H1 (cell line): ENCODE results near the gene ECI1. TPM values are rescaled to one million over a fixed set of nuclear protein-coding genes. Genes with fewer than 3 reads are reported as not detected.

Experiments used
- CTCF ChIA-PET: fragments of 300-600 bp; sonication (Branson Sonifier 250); formaldehyde crosslinking; loops from one replicate; lab custom pipeline; 2021; ENCODE audit not compliant: partially characterized antibody; lab: Charles Lee
- POLR2A ChIA-PET: fragments of 300-600 bp; sonication (Branson Sonifier 250); formaldehyde crosslinking; loops from one replicate; lab custom pipeline; 2021; ENCODE audit warnings: inconsistent platforms; ENCODE audit not compliant: partially characterized antibody; lab: Charles Lee
- DNase-seq, 2 experiments: peaks; one replicate each; pipeline versions ENCODE4 v3.0.0 to v3.0.0-alpha.2; 2010 to 2022; ENCODE audit warnings: low spot score in 2 of 2, low read depth in 1 of 2, mixed read lengths in 1 of 2
- FAIRE-seq: peaks from 2 replicates; lab custom pipeline; 2011; peaks lifted over from hg19 to GRCh38; lab: Jason Lieb, UNC
- H2AFZ ChIP-seq: 2 replicates; pipeline ENCODE4 v1.8.1; 2012; ENCODE audit warnings: low read length, inconsistent platforms
- H2AK5ac ChIP-seq: 2 replicates; pipeline ENCODE4 v1.6.1; 2013; ENCODE audit warnings: low read depth, low read length
- H2BK120ac ChIP-seq: replicated peaks from 2 replicates; pipeline ENCODE3; 2013; ENCODE audit warnings: low read depth, low read length, inconsistent platforms
- H2BK12ac ChIP-seq: 2 replicates; pipeline ENCODE4 v1.6.1; 2013; ENCODE audit warnings: low read depth, low read length
- H2BK15ac ChIP-seq: 2 replicates; pipeline ENCODE4 v1.6.1; 2013; ENCODE audit warnings: low read length
- H2BK20ac ChIP-seq: 2 replicates; pipeline ENCODE4 v1.6.1; 2013; ENCODE audit warnings: low read length
- H2BK5ac ChIP-seq: 2 replicates; pipeline ENCODE4 v1.6.1; 2013; ENCODE audit warnings: low read depth, low read length
- H3K14ac ChIP-seq: 2 replicates; pipeline ENCODE4 v1.6.1; 2013; ENCODE audit warnings: inconsistent platforms; ENCODE audit not compliant: insufficient read length
- H3K18ac ChIP-seq: 2 replicates; pipeline ENCODE4 v1.6.1; 2013; ENCODE audit warnings: low read length; ENCODE audit errors: extremely low read depth
- H3K23ac ChIP-seq: 2 replicates; pipeline ENCODE4 v1.6.1; 2013; ENCODE audit warnings: inconsistent platforms; ENCODE audit not compliant: insufficient read length
- H3K23me2 ChIP-seq: 2 replicates; pipeline ENCODE4 v1.6.1; 2013; ENCODE audit warnings: low read depth, low read length
- H3K27ac ChIP-seq: 2 replicates; pipeline ENCODE4 v1.6.1; 2011; ENCODE audit warnings: low read depth, low read length, inconsistent platforms
- H3K27me3 ChIP-seq, 4 experiments: replicated peaks in 1 of 4; 1 replicate in 1 of 4; 2 replicates in 3 of 4; pipeline versions ENCODE4 v1.6.1 to v1.8.1; 2011 to 2013; ENCODE audit warnings: low read length in 3 of 4, mild to moderate bottlenecking in 3 of 4, inconsistent platforms in 2 of 4, mixed read lengths in 2 of 4, moderate library complexity in 1 of 4; ENCODE audit not compliant: control insufficient read depth in 3 of 4, insufficient read depth in 3 of 4; ENCODE audit errors: extremely low read depth in 1 of 4
- H3K36me3 ChIP-seq, 4 experiments: 2 replicates each; pipeline versions ENCODE4 v1.6.1 to v1.8.1; 2011 to 2013; ENCODE audit warnings: mild to moderate bottlenecking in 4 of 4, low read length in 3 of 4, moderate library complexity in 2 of 4, control low read depth in 1 of 4, inconsistent platforms in 1 of 4; ENCODE audit not compliant: insufficient read depth in 4 of 4, control insufficient read depth in 2 of 4
- H3K4ac ChIP-seq: replicated peaks from 2 replicates; pipeline ENCODE3; 2013; ENCODE audit warnings: low read length, low read depth, mixed read lengths, inconsistent platforms; ENCODE audit not compliant: insufficient read length
- H3K4me1 ChIP-seq, 4 experiments: replicated peaks in 1 of 4; 1 replicate in 1 of 4; 2 replicates in 3 of 4; pipeline versions ENCODE4 v1.6.1 to v1.8.1; 2011 to 2013; ENCODE audit warnings: low read length in 3 of 4, inconsistent platforms in 2 of 4, mixed read lengths in 1 of 4; ENCODE audit not compliant: insufficient read depth in 4 of 4, control insufficient read depth in 3 of 4
- H3K4me2 ChIP-seq, 2 experiments: 2 replicates each; pipeline versions ENCODE4 v1.6.1 to v1.8.1; 2011 to 2013; ENCODE audit warnings: low read depth in 2 of 2, low read length in 2 of 2, control low read depth in 1 of 2, inconsistent platforms in 1 of 2, mild to moderate bottlenecking in 1 of 2; ENCODE audit not compliant: insufficient read depth in 1 of 2
- H3K4me3 ChIP-seq, 4 experiments: fragments of 200-600, 300-600 bp in 1 of 4; sonication (generic), shearing (Covaris generic), sonication (Bioruptor Twin) in 1 of 4; 2 replicates each; pipeline versions ENCODE4 v1.5.1 to v1.8.1; 2011 to 2016; ENCODE audit warnings: low read length in 4 of 4, low read depth in 3 of 4, control low read depth in 2 of 4, inconsistent platforms in 2 of 4, mild to moderate bottlenecking in 2 of 4, mixed read lengths in 1 of 4, moderate library complexity in 1 of 4; ENCODE audit not compliant: insufficient read depth in 2 of 4; ENCODE audit errors: extremely low read depth in 1 of 4
- H3K56ac ChIP-seq: replicated peaks from 2 replicates; pipeline ENCODE3; 2013; ENCODE audit warnings: low read depth, mild to moderate bottlenecking, mixed read lengths, low read length, inconsistent platforms; ENCODE audit not compliant: insufficient read length
- H3K79me1 ChIP-seq: 2 replicates; pipeline ENCODE4 v1.6.1; 2013; ENCODE audit warnings: low read depth, low read length, control low read depth
- H3K79me2 ChIP-seq, 2 experiments: 2 replicates each; pipeline versions ENCODE4 v1.6.1 to v1.8.1; 2012 to 2013; ENCODE audit warnings: low read length in 2 of 2, mild to moderate bottlenecking in 2 of 2, inconsistent platforms in 1 of 2; ENCODE audit not compliant: insufficient read depth in 2 of 2, control insufficient read depth in 1 of 2
- H3K9ac ChIP-seq, 4 experiments: replicated peaks in 1 of 4; 1 replicate in 1 of 4; 2 replicates in 3 of 4; pipeline versions ENCODE4 v1.6.1 to v1.8.1; 2011 to 2013; ENCODE audit warnings: low read depth in 3 of 4, low read length in 3 of 4, control low read depth in 2 of 4, mild to moderate bottlenecking in 2 of 4, moderate library complexity in 2 of 4, inconsistent platforms in 1 of 4; ENCODE audit errors: extremely low read depth in 1 of 4
- H3K9me3 ChIP-seq, 2 experiments: 2 replicates each; pipeline versions ENCODE4 v1.6.1 to v1.8.1; 2012 to 2013; ENCODE audit warnings: mild to moderate bottlenecking in 2 of 2, moderate library complexity in 2 of 2, control low read depth in 1 of 2, inconsistent platforms in 1 of 2, low read depth in 1 of 2, low read length in 1 of 2, mixed read lengths in 1 of 2; ENCODE audit not compliant: insufficient read depth in 2 of 2
- H4K20me1 ChIP-seq, 2 experiments: replicated peaks in 1 of 2; 2 replicates each; pipeline versions ENCODE3 to v1.8.1; 2011 to 2013; ENCODE audit warnings: inconsistent platforms in 2 of 2, low read length in 2 of 2, mild to moderate bottlenecking in 1 of 2; ENCODE audit not compliant: insufficient read depth in 2 of 2, control insufficient read depth in 1 of 2
- H4K5ac ChIP-seq: 2 replicates; pipeline ENCODE4 v1.6.1; 2013; ENCODE audit warnings: low read length, low read depth, mixed read lengths, inconsistent platforms; ENCODE audit not compliant: insufficient read length
- H4K8ac ChIP-seq: 2 replicates; pipeline ENCODE4 v1.8.0; 2013; ENCODE audit warnings: mild to moderate bottlenecking, moderate library complexity, low read length, inconsistent platforms; ENCODE audit not compliant: insufficient read depth; ENCODE audit errors: extremely low read depth
- H4K91ac ChIP-seq: replicated peaks from 2 replicates; pipeline ENCODE3; 2013; ENCODE audit warnings: low read length, mixed read lengths, inconsistent platforms; ENCODE audit not compliant: insufficient read length
- CTCF ChIP-seq, 3 experiments: IDR thresholded peaks; 1 replicate in 2 of 3; 2 replicates in 1 of 3; pipeline versions ENCODE4 v1.5.1 to v1.6.1; 2011; ENCODE audit warnings: low read length in 3 of 3, mild to moderate bottlenecking in 3 of 3, inconsistent platforms in 2 of 3, low read depth in 1 of 3, moderate library complexity in 1 of 3; ENCODE audit not compliant: insufficient read depth in 1 of 3; ENCODE audit errors: control extremely low read depth in 1 of 3
- MAX ChIP-seq: IDR thresholded peaks from 2 replicates; pipeline ENCODE4 v1.6.1; 2012; ENCODE audit warnings: inconsistent platforms
- RAD21 ChIP-seq, 2 experiments: IDR thresholded peaks in 1 of 2; conservative IDR thresholded peaks in 1 of 2; 2 replicates each; pipeline ENCODE4 v1.6.1; 2011; ENCODE audit warnings: low read depth in 2 of 2, low read length in 2 of 2, improper control_type of control experiment in 1 of 2, inconsistent platforms in 1 of 2, mild to moderate bottlenecking in 1 of 2, moderate library complexity in 1 of 2
- RXRA ChIP-seq: IDR thresholded peaks from 2 replicates; pipeline ENCODE4 v1.6.1; 2011; ENCODE audit warnings: low read depth, mild to moderate bottlenecking, low read length, moderate library complexity; ENCODE audit not compliant: insufficient read depth
- WGBS, 2 experiments: shearing (Covaris generic) in 1 of 2; methylation state at CpG; one replicate each; pipeline versions ENCODE4 v1.1.6 to v1.1.7; 2013 to 2015; ENCODE audit warnings: low lambda C conversion rate in 2 of 2, mixed read lengths in 2 of 2, inconsistent platforms in 1 of 2, low coverage in 1 of 2, missing lambda C conversion rate in 1 of 2; ENCODE audit not compliant: insufficient replicate concordance in 2 of 2, insufficient coverage in 1 of 2, insufficient read length in 1 of 2; ENCODE audit errors: extremely low coverage in 1 of 2, missing lambda C conversion rate in 1 of 2; 5-methylcytosine and 5-hydroxymethylcytosine counted together
- polyA plus RNA-seq, 7 experiments: library from polyadenylated mRNA; depleted of rRNA in 3 of 7; stranded (reverse) in 5 of 7; unstranded in 2 of 7; fragments of >200 nt in 5 of 7; fragments of 200-250 nt in 2 of 7; gene quantifications; 1 replicate in 5 of 7; 2 replicates in 1 of 7; 4 replicates in 1 of 7; pipeline versions ENCODE4 v1.2.1 to v1.2.3, GENCODE V29; 2011 to 2013; ENCODE audit warnings: missing spikeins in 2 of 7, mixed read lengths in 2 of 7
- total RNA-seq: library from RNA; stranded (reverse); fragmentation: NEBNext Ultra II Directional; extraction: Animal tissue kit (Norgen Biotek cat#: 25700); gene quantifications from 2 replicates; pipeline ENCODE4 v1.2.1, GENCODE V29; 2021

Gene ECI1
- total and polyA plus RNA-seq, 2 of the 8 experiments (the other 6 are each of a cell fraction or from before 2014, with no cell fraction given), result 79.5 to 151 TPM

DNA sequence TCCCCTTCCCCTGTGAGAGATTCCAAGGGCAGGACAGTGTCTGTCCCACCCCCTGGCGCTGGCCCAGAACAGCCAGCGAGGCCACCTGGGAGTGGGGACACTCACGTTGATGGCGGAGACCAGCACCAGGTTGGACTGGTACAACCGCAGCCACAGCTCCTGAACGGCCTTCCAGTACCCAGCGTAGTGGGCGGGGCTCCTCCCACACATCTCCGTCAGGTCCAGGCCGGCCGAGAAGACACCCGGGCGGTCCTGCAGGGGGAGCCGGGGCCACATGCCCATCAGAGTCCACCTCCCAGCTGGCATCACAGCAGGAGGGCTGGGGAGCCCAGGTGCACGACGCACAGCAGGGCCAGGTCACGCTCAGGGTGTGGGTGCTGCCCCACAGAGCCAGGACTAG is 7.1 kb downstream of the ECI1 start:
- H3K23ac ChIP-seq, result no peak overlapping the region
- H3K4ac ChIP-seq, result no peak overlapping the region
- no peak overlapping the region for H4K8ac ChIP-seq
- H4K20me1 ChIP-seq, result peaks cover 4 to 19% of the 10 kb centered on the region in 2 experiments
- FAIRE-seq (no peak), DNase-seq (no peak)
- no peak overlapping the region for H4K5ac ChIP-seq
- no peak overlapping the region for H3K18ac ChIP-seq
- CTCF ChIA-PET, result interaction anchor here (1.1 to 2.1 kb wide), 4 partner anchors 9 to 257 kb away, joined by 3 to 9 read pairs (median 4); partner anchors contain the start of gene DNASE1L2
- no peaks in the 10 kb centered on the region for H3K27me3 ChIP-seq
- H2AFZ ChIP-seq, result no peak overlapping the region
- H3K4me1 ChIP-seq, result no peaks in the 10 kb centered on the region
- no peak overlapping the region for H3K14ac ChIP-seq
- H2BK120ac ChIP-seq, result no peak overlapping the region
- H2BK12ac ChIP-seq, result no peak overlapping the region
- H3K79me2 ChIP-seq, result peaks cover 0 to 8% of the 10 kb centered on the region in 2 experiments; a peak in 2 of 4 replicates
- no peak overlapping the region for H3K4me2 ChIP-seq
- H3K23me2 ChIP-seq, result no peaks in the 10 kb centered on the region
- POLR2A ChIA-PET, result interaction anchor here (1.6 to 1.9 kb wide), 2 partner anchors 7 to 12 kb away, joined by 3 to 5 read pairs; no protein-coding TSS in a partner anchor
- H4K91ac ChIP-seq, result no peak overlapping the region
- no peak overlapping the region for H3K27ac ChIP-seq
- H3K9ac ChIP-seq, result no peak overlapping the region
- 93% methylated on average over 17 of the region's 17 CpGs; no CpG with 5 or more reads in 1 of the 2 experiments for WGBS, 2 experiments
- H3K56ac ChIP-seq, result no peak overlapping the region
- no peak overlapping the region for H2BK5ac ChIP-seq
- no peak overlapping the region for H2BK20ac ChIP-seq
- no peak overlapping the region for H2AK5ac ChIP-seq
- no peaks in the 10 kb centered on the region; the same call in 1 of the 2 replicates for H3K79me1 ChIP-seq
- TF ChIP-seq RAD21 (IDR thresholded peaks at IDR 0.05 in 1 of 2, conservative IDR thresholded peaks at IDR 0.05 in 1 of 2; ENCODE audit: low read depth in 2 of 2, low read length in 2 of 2), result peak; percentile 13 to 39; a peak in 2 of 4 replicates
- TF ChIP-seq CTCF (IDR thresholded peaks at IDR 0.05; ENCODE audit: control extremely low read depth in 1 of 3, insufficient read depth in 1 of 3, low read depth in 1 of 3, low read length in 3 of 3), result peak; percentile 13 to 44 (median 41); a peak in 2 of 4 replicates
- TF ChIP-seq MAX, result 0 out of 2 replicates have a peak, but pooled peaks have one; percentile 19
- TF ChIP-seq RXRA, result no peak
- no peak overlapping the region for H2BK15ac ChIP-seq
- peaks cover 18 to 44% (median 32%) of the 10 kb centered on the region in 4 experiments for H3K36me3 ChIP-seq
- no peaks in the 10 kb centered on the region for H3K9me3 ChIP-seq
- H3K4me3 ChIP-seq, result no peak overlapping the region
